Inflammatory macrophage treated with lipopolysaccharide for 1 hour (primary cell): ENCODE data around the gene HOXA11.

Source experiments
- DNase-seq, 2 donors: peaks; one replicate each; pipeline ENCODE4 v3.0.0-alpha.2; 2020 to 2022

The HOXA11 gene

DNA sequence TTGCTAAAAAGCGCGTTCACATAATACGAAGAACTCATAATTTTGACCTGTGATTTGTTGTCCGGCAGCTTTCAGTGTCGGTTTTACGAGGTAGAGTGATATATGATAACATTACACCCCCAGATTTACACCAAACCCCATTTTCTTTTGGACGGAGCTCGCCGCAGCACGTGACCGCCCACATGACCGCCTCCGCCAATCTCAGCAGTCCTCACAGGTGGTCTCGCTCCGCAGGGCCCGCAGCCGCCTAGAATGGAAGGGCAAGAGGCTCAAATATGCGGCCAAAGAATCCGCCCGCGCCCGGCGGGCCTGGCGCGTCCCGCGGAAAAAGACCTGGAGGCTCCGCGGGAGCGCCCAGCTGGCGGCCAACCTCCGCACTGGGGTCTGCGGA, 28.5 kb downstream of the HOXA11 start, which contains the start of gene HOXA7:
TSS of gene HOXA7 (minus strand) at position 168 of the 391 bp plus-strand sequence. CDS start at position 38, 130 bp downstream.
- no peak for DNase-seq

DNA sequence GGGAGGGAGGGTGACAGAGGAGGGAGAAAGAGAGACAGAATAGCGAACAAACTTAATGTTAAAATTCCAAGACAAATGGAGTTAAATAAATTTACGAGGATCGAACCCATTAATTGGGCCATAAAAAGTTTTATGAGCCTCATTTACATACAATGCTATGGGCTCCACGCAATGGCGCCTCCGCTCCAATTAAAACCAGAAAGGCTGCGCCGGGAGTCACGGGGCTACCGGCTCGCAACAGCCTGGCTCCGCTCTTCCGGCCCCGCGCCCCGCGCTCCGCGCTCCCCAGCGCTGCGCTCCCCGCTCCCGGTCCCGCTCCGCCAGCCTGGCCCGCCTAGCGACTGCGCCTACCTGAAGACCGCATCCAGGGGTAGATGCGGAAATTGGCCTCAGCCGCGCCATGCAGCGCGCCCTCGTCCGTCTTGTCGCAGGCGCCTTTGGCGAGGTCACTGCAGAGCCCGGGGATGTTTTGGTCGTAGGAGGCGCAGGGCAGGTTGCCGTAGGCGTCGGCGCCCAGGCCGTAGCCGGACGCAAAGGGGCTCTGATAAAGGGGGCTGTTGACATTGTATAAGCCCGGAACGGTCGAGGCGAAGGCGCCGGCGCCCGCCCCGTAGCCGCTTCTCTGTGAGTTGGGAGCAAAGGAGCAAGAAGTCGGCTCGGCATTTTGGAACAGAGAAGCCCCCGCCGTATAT, 29.1 kb downstream of the HOXA11 start:
- peak in 1 of 2 donors; percentile 12 for DNase-seq

DNA sequence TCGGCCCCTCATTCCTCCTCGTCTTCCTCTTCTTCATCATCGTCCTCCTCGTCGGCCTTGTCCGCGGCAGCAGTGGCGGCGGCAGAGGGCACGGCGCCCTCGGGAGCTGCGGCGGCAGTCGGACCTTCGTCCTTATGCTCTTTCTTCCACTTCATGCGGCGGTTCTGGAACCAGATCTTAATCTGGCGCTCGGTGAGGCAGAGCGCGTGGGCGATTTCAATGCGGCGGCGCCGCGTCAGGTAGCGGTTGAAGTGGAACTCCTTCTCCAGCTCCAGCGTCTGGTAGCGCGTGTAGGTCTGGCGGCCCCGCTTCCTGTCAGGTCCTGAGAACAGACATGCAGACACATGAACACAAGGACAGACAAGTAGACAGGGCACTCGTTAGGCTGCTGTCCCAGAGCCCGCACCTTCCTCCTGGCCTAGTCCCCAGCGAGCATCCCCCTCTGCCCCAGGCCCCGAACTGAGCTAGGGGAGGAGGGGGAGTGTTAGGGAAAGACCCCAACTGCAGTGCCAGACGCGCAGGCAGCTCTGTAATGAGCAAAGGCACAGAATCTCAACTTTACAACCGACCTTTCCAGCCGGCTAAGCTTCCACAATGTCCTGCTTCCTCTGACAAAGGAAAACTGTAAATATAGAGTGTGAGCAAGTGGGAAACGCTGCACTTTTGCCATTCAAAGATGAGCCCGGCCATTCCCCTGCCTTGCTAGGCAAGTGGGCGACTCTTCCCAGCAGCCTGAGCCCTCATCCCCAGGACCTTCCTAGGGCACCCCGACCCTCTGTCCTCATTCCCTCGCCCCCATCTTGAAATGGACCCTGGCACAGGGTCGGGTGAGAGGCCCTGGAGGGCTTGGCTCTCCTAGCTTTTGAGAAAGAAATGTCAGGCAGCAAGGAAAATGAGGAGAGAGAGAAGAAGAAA, 29.9 kb downstream of the HOXA11 start:
- DNase-seq, result no peak

- DNase-seq, result no peak
Measured at GRCh38 chr7:27154369-27154768, 30.7 kb downstream of the HOXA11 start.

DNA sequence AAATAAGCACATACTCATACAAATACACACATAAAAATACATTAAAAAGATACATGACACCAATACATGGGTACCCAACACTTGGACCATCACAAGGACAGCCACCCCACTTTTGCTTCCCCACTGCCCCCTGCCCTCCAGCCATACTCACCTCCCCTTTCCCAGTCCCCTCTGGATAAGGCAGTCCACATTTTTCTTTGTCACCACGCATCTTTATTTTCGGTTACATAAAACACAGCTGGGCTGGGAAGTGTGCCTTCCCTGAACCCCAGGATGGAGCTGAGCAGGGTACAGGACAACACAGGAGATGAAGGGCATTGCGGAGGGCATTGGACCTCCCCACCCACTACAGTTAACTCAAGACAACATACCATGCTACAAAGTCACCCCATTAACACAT, 31.5 kb downstream of the HOXA11 start:
- DNase-seq, result no peak

DNA sequence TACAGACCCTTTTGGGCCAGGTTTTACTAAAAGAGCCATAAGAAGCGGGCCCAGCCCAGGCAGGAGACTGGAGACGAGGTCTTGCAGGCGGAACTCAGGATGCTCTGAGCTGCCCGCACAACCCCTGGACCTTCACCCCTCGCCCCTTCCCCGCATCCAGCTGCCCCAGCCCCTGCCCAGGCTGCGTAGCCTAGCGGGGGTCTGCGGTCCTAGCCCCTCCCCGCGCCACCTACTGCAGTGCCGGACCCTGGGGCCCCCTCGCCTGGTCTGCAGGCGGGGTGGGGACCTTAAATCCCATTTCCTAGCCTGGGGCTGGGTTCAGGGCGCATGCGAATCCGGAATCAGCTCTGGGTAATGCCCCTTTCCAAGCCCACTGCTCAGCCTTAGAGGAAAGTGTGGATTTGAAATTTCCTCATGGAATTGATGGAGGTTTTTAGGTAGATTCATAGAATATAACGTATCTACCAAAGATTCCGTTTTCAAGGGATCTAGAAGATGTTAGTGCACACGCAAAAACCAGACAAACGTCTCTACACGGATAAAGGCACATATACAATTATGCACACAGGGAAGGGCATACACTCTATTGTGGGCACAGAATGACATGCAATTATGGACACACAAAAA, 32.1 kb downstream of the HOXA11 start:
- DNase-seq, result no peak

DNA sequence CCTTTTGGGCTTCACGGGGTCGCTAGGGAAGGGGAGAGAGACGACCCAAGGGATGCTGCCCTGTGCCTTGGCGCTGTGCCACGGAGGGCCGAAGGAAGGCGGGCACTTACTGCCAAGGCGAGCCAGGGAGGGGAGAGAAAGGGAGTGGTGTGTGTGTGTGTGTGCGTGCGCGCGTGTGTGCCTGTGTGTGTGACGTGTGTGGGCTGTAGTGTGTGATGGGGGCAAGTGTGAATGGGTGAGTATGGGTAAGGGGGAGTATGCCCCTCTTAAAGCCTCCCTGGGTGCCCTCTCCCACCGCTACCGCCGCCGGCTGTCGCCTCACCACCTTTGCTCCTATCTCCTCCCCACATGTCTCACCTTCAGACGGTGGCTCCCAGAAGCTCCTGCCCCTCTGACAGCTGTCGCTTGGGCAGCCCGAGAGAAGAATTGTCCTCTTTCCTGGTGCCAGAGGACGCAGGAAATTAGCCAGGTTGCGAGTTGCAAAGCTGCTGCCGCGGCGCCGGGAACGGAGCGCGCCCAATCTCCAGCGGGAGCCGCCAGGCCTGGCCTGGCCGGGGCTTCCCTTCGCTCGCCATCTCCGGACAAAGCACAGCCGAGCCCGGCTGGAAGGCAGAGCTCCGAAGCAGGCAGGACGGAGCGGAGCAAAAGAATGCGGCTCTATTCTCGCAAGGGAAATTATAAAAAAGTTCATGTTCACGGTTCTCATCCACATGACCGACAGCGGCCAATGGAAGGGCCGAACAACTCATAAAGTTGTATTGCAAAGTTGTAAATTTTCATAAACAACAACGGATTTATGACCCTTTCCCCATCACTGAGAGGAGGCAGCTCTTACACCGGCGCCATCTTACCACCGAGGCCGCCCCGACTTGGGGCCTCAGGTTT, 32.9 kb downstream of the HOXA11 start, which contains the start of gene HOXA3:
TSS of gene HOXA3 (minus strand) at position 653 of the 885 bp plus-strand sequence. CDS start 41,943 bp downstream, outside the sequence.
- DNase-seq, result peak in 1 of 2 donors; percentile 32

GRCh38 chr7:27151341-27151930, 33.6 kb downstream of the HOXA11 start:
- no peak for DNase-seq

DNA sequence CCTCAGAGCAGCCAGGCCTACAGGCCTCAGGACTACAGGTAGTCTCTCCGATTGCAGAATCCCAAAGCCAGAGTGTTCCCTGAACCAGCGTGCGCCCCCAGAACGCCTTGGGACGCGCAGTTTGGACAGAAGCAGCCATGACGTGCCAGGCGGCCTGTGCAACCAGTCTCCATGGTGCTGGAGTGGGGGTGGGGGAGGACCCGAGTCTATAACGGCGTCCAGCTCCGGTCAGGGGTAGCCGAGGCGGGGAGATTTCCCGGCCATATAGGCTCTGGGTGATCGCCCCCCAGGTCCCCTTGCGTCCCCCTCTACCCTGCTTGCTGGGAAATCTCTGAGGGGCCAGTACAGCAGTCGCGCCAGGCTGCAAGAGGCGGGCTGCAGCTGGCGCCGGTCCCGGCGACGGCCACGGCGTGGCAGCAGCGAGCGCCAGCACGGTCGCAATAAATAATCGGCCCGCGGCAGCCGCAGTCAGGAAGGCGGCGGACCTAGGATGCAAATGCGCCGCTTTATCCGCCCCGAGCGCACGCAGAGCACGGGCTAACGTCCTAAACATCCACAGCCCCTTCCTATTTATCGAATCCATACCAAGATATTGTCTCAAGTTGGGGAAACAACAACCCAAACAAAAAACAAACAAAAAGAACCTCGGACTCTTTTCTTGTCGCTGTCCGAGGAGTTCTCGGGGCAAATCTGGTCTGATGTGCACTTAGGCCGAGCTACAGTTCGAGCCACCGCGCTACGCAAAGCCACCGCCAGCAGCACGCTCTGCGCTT, 34.3 kb downstream of the HOXA11 start:
- DNase-seq, result peak; percentile 46 to 73

DNA sequence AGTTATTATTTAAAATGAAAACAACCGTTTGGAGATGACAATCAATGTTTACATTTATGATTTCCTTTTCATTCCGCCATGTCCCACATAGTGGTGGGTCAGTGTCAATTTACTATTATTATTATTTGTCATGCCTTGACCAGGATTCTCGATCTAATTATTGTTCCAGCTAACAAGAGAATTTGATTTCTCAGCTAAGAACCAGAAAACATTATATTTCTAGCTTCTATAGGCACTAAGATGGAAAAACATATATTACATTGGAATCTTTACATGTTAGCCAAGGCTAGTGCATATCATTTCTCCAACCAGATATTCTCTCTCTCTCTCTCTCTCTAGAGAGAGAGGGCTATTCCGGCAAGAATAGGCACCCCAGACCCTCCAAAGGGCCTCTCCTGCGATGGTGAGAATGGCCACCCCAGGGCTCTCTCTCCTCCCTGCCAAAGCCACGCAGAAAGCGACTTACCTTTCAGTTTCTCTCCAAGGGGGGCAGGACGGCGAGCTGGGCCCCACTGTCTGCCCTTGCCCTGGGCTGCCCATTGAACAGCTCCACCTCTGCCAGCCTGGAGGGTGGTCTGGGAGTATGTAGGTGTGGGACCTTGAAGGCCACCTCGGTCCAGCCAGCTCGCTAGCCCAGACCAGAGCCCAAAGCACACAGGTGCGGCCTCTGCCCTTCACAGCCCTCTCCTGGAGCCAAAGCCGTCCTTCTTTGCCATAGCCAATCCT, 35.0 kb downstream of the HOXA11 start:
- no peak for DNase-seq

GRCh38 chr7:27148756-27149641, 36.0 kb downstream of the HOXA11 start:
- no peak for DNase-seq

DNA sequence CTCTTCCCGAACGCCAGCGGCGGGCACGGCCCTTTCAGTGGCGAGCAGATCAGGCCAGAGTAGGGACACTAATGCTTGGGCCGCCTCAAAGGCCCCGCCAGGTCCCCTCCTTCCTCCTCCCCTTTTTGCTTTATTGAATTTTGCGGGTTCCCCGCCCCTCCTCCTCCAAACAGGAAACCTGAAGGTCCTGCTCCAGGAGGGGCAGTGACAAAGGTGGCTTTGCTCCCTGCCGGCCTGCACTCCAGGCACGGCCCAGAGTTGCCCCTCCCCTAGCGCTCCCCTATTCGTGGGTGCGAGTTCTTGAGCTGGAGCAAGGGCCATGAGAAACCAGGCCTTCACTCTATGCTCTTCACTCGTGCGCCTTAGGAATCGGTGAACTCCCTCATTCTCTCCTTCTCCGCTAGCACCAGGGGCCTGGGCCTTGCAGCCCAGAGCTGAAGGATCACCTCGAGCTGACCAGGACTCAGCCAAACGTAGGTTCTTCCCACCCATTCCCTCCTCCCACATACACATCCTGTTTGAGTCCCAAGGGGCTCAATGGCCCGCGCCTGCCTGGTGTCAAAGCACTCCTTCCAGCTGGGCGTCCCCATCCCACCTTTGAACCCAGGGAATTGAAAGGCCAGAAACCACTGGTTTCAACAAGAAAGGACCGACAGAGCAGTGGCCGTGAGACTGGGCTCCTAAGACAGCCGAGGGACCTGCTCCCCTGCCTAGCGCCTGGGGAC, 36.8 kb downstream of the HOXA11 start:
- DNase-seq, result no peak

- DNase-seq, result no peak
Measured at GRCh38 chr7:27147199-27148030, 37.6 kb downstream of the HOXA11 start, which contains the start of gene HOXA6. Gene HOXA6, minus strand, starts transcription at chr7:27147774. Its CDS starts 25 bp downstream, at chr7:27147749.

DNA sequence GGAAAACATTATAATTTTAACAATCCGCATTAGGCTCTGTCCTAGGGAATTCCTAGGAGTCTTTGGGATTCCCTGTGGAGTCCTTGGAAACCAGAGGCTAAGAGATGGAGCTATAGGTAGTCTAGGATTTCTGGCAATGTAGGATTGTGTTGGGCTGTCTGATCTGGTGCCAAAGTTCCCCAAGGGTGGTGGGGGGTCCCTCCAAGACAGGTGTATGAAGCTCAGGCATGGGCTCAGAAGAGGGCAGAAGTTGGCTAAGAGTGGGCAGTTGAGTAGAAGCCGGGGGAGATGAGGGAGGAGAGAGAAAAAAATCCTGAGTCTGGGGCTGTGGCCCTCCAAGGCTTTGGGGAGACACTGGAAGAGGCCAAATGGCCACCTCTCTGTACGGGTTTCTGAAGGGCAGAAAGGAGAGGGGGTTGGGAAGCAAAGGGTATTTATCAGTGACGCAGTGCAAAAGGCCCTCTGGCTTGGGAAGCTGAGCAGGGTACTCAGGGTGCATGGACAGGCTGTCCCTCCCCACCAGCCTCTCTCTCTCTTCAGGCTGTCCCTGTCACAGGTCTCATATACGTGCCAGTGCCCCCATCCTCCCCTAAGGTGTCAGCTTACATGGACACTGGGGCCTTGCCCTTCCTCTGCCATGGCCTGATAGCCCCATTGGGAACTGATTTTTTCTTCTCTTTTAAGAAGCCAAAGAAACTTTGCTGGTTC, 38.4 kb downstream of the HOXA11 start:
- no peak for DNase-seq

DNA sequence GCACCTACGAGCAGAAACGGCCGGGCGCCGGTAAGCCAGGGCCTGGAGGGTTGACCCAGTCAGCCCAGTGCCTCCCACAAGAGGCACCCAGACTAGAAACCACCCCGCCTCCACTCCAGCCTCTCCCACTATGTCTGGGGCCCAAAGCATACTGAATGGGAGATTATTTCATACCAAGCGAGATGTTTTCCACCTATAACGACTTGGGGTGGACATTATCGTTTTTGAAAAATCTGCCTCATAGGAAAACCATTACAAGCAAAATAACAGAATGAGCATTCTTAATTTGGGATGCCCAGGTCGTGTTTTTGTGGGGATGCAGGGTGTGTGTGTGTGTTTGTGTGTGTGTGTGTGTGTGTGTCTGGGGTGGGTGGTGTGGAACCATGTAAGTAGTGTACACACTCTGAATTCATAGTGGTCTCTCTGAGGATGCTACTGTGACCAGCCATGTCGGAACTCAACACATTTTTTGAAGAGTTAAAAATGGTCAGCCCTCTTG, 39.1 kb downstream of the HOXA11 start:
- no peak for DNase-seq

- no peak for DNase-seq
Measured at GRCh38 chr7:27145165-27145913, 39.7 kb downstream of the HOXA11 start.
